SH-SY5Y (cell line): ENCODE measurements around the gene CLCF1.

Experiments
- GATA2 ChIP-seq: IDR thresholded peaks from 2 replicates; pipeline ENCODE4 v1.6.1; 2011; ENCODE audit warnings: mild to moderate bottlenecking, low read depth, low read length
- GATA3 ChIP-seq: IDR thresholded peaks from 2 replicates; pipeline ENCODE4 v1.6.1; 2011; ENCODE audit warnings: low read depth, mild to moderate bottlenecking, low read length, moderate library complexity

DNA sequence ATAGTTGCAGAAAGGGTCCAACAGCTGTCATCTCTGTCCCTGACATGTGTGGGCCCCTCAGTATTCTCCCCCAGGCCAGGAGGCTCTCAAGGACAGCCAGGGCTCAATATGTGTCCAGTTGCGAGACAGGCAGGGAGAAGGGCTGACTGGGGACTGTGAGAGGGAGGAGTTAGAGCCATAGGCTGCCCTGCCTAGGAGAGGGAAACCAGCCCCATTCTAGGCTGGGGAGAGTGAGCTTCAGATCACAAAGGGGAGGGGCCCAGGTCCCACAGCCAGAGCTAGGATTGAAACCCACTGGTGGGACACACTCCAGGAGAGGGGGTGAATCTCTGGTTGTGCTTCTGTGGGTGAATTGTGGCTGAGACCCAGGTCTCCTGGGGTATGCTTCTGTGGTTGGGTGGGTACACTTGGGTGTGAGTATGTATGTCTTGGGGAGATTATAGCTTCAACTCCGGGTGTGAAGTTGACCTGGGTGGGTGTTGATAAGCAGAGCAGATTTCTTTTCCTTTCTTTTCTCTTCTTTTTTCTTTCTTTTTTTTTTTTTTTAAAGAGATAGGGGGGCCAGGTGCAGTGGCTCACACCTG is 40.0 kb upstream of the CLCF1 start:
- TF ChIP-seq GATA3 (no peak), GATA2 (no peak)
